Measurements from ENCODE around the gene CYB561D1.
"Not testable (repeated sequence)": the region's sequence is repeated elsewhere in the genome, so short reads cannot be mapped to it uniquely, and the experiment has no call there.

CYB561D1 gene

GRCh38 chr1:109493805-109494539 is at the start of gene CYB561D1:
TSS of gene CYB561D1 (plus strand) at chr1:109494094. CDS start at chr1:109494140, 46 bp downstream.
- DNase-seq: peak; percentile 59 to 95 (median 89)
- intact Hi-C loops (cut with DNase I): loop anchor here (2.0 kb wide), 1 partner anchor 39 kb away; no protein-coding TSS in a partner anchor

GRCh38 chr1:109444346-109444745 is 49.5 kb upstream of the CYB561D1 start:
- no peak for DNase-seq
- intact Hi-C loops (cut with DNase I): no loop called here

DNA sequence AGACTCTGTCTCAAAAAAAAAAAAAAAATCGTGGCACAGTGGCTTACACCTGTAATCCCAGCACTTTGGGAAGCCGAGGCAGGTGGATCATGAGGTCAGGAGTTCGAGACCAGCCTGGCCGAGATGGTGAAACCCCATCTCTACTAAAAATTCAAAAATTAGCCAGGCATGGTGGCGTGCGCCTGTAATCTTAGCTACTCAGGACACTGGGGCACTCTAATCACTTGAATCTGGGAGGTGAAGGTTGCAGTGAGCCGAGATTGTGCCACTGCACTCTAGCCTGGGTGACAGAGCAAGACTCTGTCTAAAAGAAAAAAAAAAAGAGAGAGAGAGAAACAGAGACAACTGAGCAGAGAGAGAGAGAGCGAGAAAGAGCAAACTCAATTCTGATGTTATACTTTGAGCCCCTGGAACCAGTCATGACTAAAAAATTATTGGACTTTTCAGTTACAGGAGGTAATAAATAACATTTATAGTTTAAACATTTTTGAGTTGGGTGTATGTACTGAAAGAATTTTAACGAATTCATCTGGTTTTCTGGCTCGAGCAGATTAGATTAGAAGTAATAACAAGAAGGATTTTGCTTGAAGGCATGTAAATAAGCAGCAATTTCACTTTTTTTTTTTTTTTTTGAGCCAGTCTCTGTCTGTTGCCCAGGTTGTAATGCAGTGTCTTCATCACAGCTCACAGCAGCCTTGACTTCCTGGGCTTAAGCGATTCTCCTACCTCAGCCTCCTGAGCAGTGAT is 47.8 kb upstream of the CYB561D1 start:
- DNase-seq; intact Hi-C loops (cut with DNase I): not testable (repeated sequence)

- intact Hi-C loops (cut with DNase I): no loop called here
- no peak for DNase-seq
Measured at GRCh38 chr1:109447524-109447923, 46.4 kb upstream of the CYB561D1 start.

DNA sequence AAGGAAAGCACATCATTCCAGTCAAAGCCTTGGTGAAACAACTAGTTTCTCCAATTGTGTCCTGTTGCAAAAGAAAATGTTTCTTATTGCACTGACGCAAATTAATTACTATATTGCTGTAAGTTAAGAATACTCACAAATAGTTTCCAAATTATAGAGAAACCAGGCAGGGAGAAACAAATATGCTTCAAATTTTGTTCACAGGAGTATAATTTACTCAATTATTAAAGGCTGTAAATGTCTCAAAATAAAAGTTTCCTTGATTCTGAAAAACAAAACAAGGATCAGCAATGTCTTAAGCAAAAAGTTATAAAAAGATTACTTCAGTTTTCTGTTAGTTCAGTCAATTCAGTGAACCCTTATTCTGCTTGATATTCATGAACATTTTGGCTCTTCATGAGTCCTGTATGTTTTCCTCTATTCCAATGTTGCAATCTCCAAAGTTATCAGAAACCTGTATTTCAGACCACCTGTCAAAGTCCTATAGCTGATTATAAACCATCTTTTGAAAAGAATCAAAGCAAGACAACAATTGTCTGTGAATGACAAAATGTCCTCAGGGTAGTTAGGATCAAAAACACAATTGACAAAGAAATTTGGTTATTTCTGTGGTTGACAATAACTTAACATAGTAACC is 39.3 kb upstream of the CYB561D1 start:
- no peak for DNase-seq
- intact Hi-C loops (cut with DNase I): no loop called here

- intact Hi-C loops (cut with DNase I): no loop called here
- no peak for DNase-seq
Measured at GRCh38 chr1:109457819-109458218, 36.1 kb upstream of the CYB561D1 start.

- DNase-seq: no peak
- intact Hi-C loops (cut with DNase I): no loop called here
Measured at GRCh38 chr1:109466125-109466451, 27.8 kb upstream of the CYB561D1 start.

- peak in 38 of 42 donors; percentile 9 to 76 (median 40) for DNase-seq
- intact Hi-C loops (cut with DNase I): no loop called here
Measured at GRCh38 chr1:109466452-109467300, 27.2 kb upstream of the CYB561D1 start, which contains the start of gene SYPL2. TSS of gene SYPL2 (plus strand) at chr1:109466546. CDS start at chr1:109466844, 298 bp downstream.

- intact Hi-C loops (cut with DNase I): no loop called here
Measured at GRCh38 chr1:109467301-109467777, 26.6 kb upstream of the CYB561D1 start.

DNA sequence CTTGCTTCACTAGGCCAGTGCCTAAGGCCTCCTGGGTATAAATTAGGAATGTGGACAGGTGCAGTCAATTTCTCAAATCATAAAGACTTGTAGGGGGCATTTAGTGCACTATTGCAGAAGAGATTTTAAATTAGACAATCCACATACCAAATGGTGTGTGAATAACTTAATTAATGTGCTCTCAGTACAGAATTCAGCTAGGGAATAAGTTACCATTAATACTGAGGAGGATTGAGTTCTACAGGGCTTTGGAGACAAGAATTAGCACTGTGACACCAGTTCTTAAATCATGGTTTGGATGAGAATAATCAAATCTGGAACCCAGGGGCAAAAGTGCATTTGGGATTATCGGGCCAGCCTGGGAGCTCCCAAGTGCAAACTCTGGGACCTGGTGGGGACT is 25.8 kb upstream of the CYB561D1 start:
- intact Hi-C loops (cut with DNase I): no loop called here
- no peak for DNase-seq

More at GRCh38 chr1:109467301-109467777, 26.6 kb upstream of the CYB561D1 start:
- no peak for DNase-seq

- no peak for DNase-seq
- intact Hi-C loops (cut with DNase I): no loop called here
Measured at GRCh38 chr1:109468903-109469302, 25.0 kb upstream of the CYB561D1 start.

DNA sequence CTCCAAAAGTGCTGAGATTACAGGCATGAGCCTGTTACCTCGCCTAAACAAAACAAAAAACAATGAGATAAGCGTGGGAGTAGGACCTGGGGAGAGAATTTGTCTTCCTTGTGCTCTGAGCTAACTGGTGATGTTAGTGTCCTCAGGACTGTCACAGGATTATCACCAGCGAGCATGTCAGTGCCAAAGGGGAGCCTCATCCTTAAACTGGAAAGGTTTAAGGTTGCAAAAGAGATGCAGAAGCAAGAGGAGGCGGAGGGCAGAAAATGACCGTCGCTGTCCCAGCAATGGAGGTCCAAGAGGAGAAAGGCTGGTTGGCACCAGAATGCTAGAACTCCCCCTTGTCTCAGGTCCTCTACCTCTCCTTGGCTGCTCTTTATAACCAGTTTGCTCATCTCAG is 23.6 kb upstream of the CYB561D1 start:
- peak in 1 of 42 donors; percentile 18 for DNase-seq
- intact Hi-C loops (cut with DNase I): no loop called here

DNA sequence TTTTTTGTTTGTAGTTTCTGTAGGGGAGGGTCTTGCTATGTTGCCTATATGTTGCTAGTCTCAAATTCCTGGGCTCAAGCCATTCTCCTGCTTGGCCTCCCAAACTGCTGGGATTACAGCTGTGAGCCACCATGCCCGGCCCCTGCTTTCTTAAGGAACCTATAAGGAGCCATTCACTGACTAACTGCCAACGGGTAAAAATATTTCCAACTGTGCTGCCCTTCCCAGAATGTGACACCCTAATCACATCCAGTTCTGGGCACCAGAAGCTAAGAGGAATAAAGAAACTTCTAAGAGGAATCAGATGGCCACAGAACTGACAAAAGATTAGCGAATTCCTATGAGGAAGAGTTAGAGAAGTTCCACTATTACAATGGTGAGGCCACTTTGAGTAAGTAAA is 21.1 kb upstream of the CYB561D1 start:
- intact Hi-C loops (cut with DNase I): no loop called here
- no peak for DNase-seq

DNA sequence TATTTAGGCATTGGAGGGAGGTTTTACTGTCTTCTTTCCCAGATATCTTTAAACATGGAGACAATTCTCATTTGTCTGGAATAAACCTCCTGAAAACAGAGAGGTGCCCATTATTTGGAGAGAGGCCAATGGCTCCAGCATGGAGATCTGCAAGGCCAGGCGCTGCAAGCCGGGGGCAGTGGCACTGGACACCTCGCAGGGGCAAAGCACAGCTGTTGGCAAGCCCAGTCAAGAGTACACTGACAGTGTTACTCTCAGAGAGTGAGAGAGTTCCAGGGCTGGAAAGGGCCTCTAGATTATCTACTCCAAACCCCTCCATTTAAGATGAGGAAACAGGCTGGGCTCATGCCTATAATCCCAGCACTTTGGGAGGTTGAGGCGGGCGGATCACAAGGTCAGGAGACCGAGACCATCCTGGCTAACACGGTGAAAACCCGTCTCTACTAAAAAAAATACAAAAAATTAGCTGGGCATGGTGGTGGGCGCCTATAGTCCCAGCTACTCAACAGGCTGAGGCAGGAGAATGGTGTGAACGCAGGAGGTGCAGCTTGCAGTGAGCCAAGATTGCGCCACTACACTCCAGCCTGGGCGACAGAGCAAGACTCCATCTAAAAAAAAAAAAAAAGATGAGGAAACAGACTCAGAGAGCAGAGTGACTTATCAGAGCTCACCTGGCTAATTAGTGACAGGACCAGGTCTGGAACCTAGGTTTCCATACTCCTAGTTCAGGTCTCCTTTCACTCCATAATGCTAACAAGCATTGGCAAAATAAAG is 20.4 kb upstream of the CYB561D1 start:
- DNase-seq; intact Hi-C loops (cut with DNase I): not testable (repeated sequence)

DNA sequence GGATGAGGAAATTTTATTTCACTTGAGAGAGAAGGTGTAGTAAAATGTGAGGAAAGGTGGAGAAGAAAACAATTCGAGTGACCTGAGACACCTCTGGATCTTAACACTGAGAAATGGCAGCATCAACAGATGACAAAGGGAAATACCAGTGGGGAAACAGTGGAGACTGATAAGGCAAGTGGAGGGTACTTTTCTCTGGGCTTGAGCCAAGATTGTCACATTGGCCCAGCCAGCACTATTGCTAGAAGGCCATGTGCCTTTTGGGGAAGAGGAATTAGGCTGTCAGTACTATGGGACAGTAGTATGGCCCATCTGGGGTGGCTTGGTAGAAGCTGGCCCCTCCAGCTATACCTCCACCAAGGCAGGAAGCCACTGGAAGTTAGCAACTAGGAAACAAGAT is 19.2 kb upstream of the CYB561D1 start:
- intact Hi-C loops (cut with DNase I): no loop called here
- no peak for DNase-seq

DNA sequence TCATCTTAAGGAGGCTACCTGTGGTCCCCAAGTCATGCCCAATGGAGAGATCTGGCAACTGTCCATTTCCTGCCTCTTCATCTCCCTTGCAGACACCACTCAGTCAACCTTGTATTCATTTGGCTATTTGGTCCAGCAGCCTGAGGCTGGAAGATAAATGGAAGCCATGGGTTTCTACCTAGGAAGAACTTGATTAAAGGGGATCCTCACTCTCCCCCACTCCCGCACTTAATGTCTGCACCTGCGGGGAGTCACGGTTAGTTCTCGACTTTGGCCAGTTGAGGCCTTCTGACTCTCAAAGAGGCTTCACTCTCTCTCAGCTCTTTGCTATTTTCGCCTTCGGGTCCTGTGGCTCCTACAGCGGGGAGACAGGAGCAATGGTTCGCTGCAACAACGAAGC is 18.6 kb upstream of the CYB561D1 start:
- DNase-seq: no peak
- intact Hi-C loops (cut with DNase I): no loop called here

DNA sequence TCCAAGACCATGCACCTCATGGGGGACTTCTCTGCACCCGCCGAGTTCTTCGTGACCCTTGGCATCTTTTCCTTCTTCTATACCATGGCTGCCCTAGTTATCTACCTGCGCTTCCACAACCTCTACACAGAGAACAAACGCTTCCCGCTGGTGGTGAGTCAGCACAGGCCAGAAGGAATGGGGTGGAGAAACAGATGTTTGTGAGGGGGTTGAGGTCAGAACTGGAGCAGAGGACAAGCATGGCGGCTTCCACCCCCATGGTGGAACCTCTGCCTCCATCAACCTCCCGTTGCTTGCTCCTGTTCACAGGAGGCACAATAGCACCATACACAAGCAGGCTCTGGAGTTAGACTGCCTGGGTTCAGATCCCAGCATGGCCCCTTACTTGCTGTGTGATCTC is 17.1 kb upstream of the CYB561D1 start:
- intact Hi-C loops (cut with DNase I): no loop called here
- DNase-seq: no peak

DNA sequence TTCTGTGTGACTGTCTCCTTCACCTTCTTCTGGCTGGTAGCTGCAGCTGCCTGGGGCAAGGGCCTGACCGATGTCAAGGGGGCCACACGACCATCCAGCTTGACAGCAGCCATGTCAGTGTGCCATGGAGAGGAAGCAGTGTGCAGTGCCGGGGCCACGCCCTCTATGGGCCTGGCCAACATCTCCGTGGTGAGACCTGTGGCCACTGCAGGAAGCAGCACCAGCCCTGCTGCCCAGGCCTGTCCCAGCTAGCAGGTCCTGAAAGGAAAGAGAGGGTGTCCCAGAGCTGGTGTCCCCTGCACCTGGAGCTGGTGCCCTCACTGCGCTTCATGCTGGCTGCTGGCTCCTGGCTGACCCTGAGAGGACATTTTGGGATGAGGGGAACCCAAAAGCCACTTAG is 16.1 kb upstream of the CYB561D1 start:
- intact Hi-C loops (cut with DNase I): no loop called here
- DNase-seq: no peak

Data from head of caudate nucleus (tissue), 42 donors.